ENCODE measurements around the gene RBMS1. TPM values are rescaled to one million over a fixed set of nuclear protein-coding genes. Genes with fewer than 3 reads are reported as not detected.

RBMS1 gene
- total RNA-seq, 4 donors from 2014 or later: 13.0 to 24.5 (median 14.1) TPM

GRCh38 chr2:160257743-160258491 lies 235.7 kb downstream of the RBMS1 start:
- DNase-seq: no peak
- peaks cover 5 to 22% of the 10 kb centered on the region in 2 donors for H3K4me1 ChIP-seq
- no peaks in the 10 kb centered on the region for H3K27me3 ChIP-seq
- no peaks in the 10 kb centered on the region for H3K36me3 ChIP-seq
- intact Hi-C loops (cut with DNase I; ENCODE audit: low total_unique reads) (no loop called here), in situ Hi-C loops (cut with MboI; ENCODE audit: low sequenced_read_pairs in 4 of 4) (loop anchor here in 1 of 4 donors (10.0 kb wide), 1 partner anchor 737 kb away; no protein-coding TSS in a partner anchor)
- ATAC-seq: no peak
- H3K9me3 ChIP-seq: no peaks in the 10 kb centered on the region
- TF ChIP-seq CTCF (IDR thresholded peaks at IDR 0.05 in 4 of 5, conservative IDR thresholded peaks at IDR 0.05 in 1 of 5) (no peak), POLR2A (IDR thresholded peaks at IDR 0.05) (no peak)
- H3K27ac ChIP-seq: no peak overlapping the region
- no peak overlapping the region for H3K4me3 ChIP-seq

- no peak for ATAC-seq
- in situ Hi-C loops (cut with MboI; ENCODE audit: low sequenced_read_pairs in 4 of 4): loop anchor here in 1 of 4 donors (10.0 kb wide), 1 partner anchor 738 kb away; no protein-coding TSS in a partner anchor
Measured at GRCh38 chr2:160257041-160257742, 236.4 kb downstream of the RBMS1 start.

GRCh38 chr2:160256507-160256906 lies 237.1 kb downstream of the RBMS1 start:
- H3K36me3 ChIP-seq: no peaks in the 10 kb centered on the region
- no peak overlapping the region for H3K4me3 ChIP-seq
- H3K27me3 ChIP-seq: no peaks in the 10 kb centered on the region
- ATAC-seq (no peak), DNase-seq (no peak)
- H3K27ac ChIP-seq: no peak overlapping the region
- H3K4me1 ChIP-seq: peaks cover 12 to 25% of the 10 kb centered on the region in 2 donors
- no peaks in the 10 kb centered on the region for H3K9me3 ChIP-seq
- in situ Hi-C loops (cut with MboI; ENCODE audit: low sequenced_read_pairs in 4 of 4) (loop anchor here in 1 of 4 donors (10.0 kb wide), 1 partner anchor 738 kb away; no protein-coding TSS in a partner anchor), intact Hi-C loops (cut with DNase I; ENCODE audit: low total_unique reads) (no loop called here)
- TF ChIP-seq CTCF (IDR thresholded peaks at IDR 0.05 in 4 of 5, conservative IDR thresholded peaks at IDR 0.05 in 1 of 5): no peak
- no peak for TF ChIP-seq POLR2A (IDR thresholded peaks at IDR 0.05)

More at GRCh38 chr2:160257041-160257742, 236.4 kb downstream of the RBMS1 start:
- no peak for DNase-seq
- intact Hi-C loops (cut with DNase I; ENCODE audit: low total_unique reads): no loop called here
- Histone ChIP-seq H3K4me1 (peaks cover 5 to 25% of the 10 kb centered on the region in 2 donors), H3K4me3 (no peak overlapping the region), H3K27me3 (no peaks in the 10 kb centered on the region), H3K27ac (no peak overlapping the region), H3K9me3 (no peaks in the 10 kb centered on the region), H3K36me3 (no peaks in the 10 kb centered on the region)
- TF ChIP-seq POLR2A (IDR thresholded peaks at IDR 0.05) (no peak), CTCF (IDR thresholded peaks at IDR 0.05 in 4 of 5, conservative IDR thresholded peaks at IDR 0.05 in 1 of 5) (no peak)

- no peak for ATAC-seq
- Histone ChIP-seq H3K27ac (no peak overlapping the region), H3K36me3 (no peaks in the 10 kb centered on the region), H3K4me1 (peaks cover 23 to 33% of the 10 kb centered on the region in 2 donors), H3K4me3 (no peak overlapping the region), H3K27me3 (no peaks in the 10 kb centered on the region), H3K9me3 (no peaks in the 10 kb centered on the region)
- DNase-seq: no peak
- in situ Hi-C loops (cut with MboI; ENCODE audit: low sequenced_read_pairs in 4 of 4) (loop anchor here in 1 of 4 donors (10.0 kb wide), 1 partner anchor 739 kb away; no protein-coding TSS in a partner anchor), intact Hi-C loops (cut with DNase I; ENCODE audit: low total_unique reads) (no loop called here)
- TF ChIP-seq CTCF (IDR thresholded peaks at IDR 0.05 in 4 of 5, conservative IDR thresholded peaks at IDR 0.05 in 1 of 5) (no peak), POLR2A (IDR thresholded peaks at IDR 0.05) (no peak)
Measured at GRCh38 chr2:160255408-160255807, 238.2 kb downstream of the RBMS1 start.
